ENCODE results near the gene MYLK.

The MYLK gene

DNA sequence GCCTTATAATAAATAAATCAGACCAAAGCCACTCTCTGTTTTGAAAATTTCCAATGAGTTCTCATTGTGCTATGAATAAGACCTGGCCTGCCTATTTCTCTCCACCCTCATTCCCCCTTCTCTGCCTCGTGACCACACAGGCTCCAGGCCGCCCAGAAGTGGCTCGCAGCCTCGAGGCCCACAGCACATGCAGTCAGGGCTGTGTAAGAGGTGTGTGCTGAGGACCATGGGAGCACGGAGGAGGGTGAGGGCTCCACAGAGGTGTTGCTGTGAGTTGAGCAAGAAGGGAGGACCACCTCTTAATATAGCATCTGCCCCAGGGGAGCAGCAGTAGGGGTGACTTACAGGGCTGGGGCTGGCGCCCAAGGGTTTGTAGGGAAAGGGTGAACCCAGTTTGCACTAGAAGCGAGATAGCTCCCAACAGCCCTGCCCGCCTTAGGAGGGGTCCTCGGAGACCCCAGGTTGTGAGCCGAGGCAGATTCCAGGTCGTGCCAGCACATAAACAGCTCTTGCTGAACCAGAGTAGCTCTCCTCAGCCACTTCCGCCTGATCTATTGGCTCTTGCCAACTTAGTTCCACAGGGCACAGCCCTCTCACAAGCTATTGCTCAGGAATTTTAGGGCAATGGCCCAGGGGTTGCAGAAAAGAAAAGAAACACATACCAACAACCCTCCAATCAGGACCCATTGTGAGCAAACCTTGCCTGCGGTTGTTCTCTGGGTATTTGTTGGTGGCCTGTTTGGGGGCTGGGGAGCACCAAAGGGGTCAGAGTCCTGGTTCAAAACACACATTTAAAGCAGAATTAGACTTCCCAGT lies 117.7 kb downstream of the MYLK start:
- Histone ChIP-seq H3K4me3 (ENCODE audit: low read depth, low read length) (no peak overlapping the region), H3K9ac (ENCODE audit: low read depth, low read length) (no peak overlapping the region), H3K36me3 (ENCODE audit: control insufficient read depth, insufficient read depth, low read length) (no peaks in the 10 kb centered on the region), H3K9me3 (ENCODE audit: control insufficient read depth, insufficient read depth, low read length) (no peaks in the 10 kb centered on the region), H3K4me1 (ENCODE audit: control insufficient read depth, insufficient read depth, low read length) (no peaks in the 10 kb centered on the region), H3K27me3 (ENCODE audit: control insufficient read depth, insufficient read depth, low read length) (no peaks in the 10 kb centered on the region)

DNA sequence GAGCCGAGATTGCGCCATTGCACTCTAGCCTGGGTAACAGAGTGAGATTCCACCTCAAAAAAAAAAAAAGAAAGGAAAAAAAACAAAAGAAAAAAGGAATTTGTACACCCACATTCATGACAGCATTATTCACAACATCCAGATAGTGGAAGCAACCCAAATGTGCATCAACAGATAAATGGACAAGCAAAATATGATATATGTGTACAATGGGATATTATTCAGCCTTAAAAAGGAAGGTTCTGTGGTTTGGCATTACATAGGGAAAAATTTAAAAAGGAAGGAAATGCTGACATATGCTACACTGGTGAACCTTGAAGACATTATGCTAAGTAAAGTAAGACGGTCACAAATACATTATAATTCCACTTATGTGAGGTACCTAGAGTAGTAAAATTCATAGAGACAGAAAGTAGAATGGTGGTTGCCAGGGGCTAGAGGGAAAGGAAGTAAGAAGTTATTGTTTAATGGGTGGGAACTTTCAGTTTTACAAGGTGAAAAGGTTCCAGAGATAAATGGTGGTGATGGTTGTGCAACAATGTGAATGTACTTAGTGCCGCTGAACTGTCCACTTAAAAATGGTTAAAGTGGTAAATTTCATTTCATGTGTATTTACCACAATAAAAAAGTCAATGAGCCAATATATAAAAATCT lies 118.5 kb downstream of the MYLK start:
- no peaks in the 10 kb centered on the region for H3K27me3 ChIP-seq (ENCODE audit: control insufficient read depth, insufficient read depth, low read length)
- H3K36me3 ChIP-seq (ENCODE audit: control insufficient read depth, insufficient read depth, low read length): no peaks in the 10 kb centered on the region
- no peaks in the 10 kb centered on the region for H3K4me1 ChIP-seq (ENCODE audit: control insufficient read depth, insufficient read depth, low read length)
- H3K4me3 ChIP-seq (ENCODE audit: low read depth, low read length): no peak overlapping the region
- H3K9ac ChIP-seq (ENCODE audit: low read depth, low read length): no peak overlapping the region
- no peaks in the 10 kb centered on the region for H3K9me3 ChIP-seq (ENCODE audit: control insufficient read depth, insufficient read depth, low read length)

DNA sequence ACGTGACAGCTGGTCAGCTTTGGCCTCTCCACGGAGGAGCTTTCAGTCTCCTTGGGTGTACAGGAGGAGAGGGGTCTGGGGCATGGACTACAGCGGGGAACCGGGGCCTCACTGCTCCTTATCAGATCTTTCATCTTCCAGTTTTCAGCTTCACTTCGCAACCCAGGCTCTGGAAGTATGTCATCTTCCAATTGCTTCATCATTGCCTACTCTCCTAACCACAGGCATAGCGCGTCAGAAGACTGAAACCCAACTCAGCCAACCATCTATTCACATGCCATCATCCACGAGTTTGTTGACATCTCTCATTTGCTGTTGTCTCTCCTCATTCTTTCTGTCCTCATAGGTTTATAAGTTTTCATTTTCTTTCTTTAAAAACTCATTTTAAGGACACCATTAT lies 119.5 kb downstream of the MYLK start:
- no peaks in the 10 kb centered on the region for H3K4me1 ChIP-seq (ENCODE audit: control insufficient read depth, insufficient read depth, low read length)
- no peaks in the 10 kb centered on the region for H3K36me3 ChIP-seq (ENCODE audit: control insufficient read depth, insufficient read depth, low read length)
- no peak overlapping the region for H3K9ac ChIP-seq (ENCODE audit: low read depth, low read length)
- H3K9me3 ChIP-seq (ENCODE audit: control insufficient read depth, insufficient read depth, low read length): no peaks in the 10 kb centered on the region
- H3K27me3 ChIP-seq (ENCODE audit: control insufficient read depth, insufficient read depth, low read length): no peaks in the 10 kb centered on the region
- H3K4me3 ChIP-seq (ENCODE audit: low read depth, low read length): no peak overlapping the region

DNA sequence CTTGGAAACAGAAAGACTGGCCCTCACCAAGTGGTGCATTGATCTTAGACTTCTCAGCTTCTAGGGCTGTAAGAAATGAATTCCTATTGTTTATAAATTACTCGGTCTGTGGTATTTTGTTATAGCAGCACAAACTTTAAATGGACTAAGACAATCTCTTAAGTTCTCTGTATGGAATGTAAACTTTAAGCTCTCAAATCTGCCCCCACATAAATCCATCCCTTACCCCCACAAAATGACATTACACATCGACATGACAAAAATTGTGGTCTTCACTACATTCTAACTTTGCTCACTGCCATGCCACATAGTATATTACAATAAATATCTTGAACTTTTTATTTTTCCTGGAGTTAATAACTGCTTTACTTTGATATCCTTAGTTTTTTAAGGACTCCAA lies 121.3 kb downstream of the MYLK start:
- Histone ChIP-seq H3K4me1 (ENCODE audit: control insufficient read depth, insufficient read depth, low read length) (no peaks in the 10 kb centered on the region), H3K9me3 (ENCODE audit: control insufficient read depth, insufficient read depth, low read length) (no peaks in the 10 kb centered on the region), H3K9ac (ENCODE audit: low read depth, low read length) (no peak overlapping the region)

DNA sequence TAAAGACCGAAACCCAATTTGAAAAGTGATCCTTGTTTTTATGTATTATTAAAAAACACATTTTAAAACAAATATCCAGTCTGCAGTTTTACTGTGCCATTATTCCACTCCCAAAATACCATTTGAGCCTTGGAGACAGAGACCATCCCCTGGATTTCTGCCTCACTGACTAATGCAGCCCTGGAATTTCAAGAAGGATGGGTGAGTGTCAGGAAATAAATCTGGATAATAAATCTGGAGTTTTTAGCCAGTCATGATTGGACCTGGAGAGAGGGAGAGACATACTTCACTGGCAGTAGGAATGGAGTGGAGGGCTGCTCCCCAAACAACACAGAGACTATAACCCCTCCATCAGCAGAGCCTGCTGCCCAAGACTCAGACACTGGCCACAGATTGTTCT lies 123.3 kb downstream of the MYLK start:
- Histone ChIP-seq H3K9me3 (ENCODE audit: control insufficient read depth, insufficient read depth, low read length) (no peaks in the 10 kb centered on the region), H3K27me3 (ENCODE audit: control insufficient read depth, insufficient read depth, low read length) (no peaks in the 10 kb centered on the region), H3K4me1 (ENCODE audit: control insufficient read depth, insufficient read depth, low read length) (no peaks in the 10 kb centered on the region), H3K9ac (ENCODE audit: low read depth, low read length) (no peak overlapping the region), H3K4me3 (ENCODE audit: low read depth, low read length) (no peak overlapping the region), H3K36me3 (ENCODE audit: control insufficient read depth, insufficient read depth, low read length) (no peaks in the 10 kb centered on the region)

More for the DNA sequence above, 121.3 kb downstream of the MYLK start:
- no peak overlapping the region for H3K4me3 ChIP-seq (ENCODE audit: low read depth, low read length)
- H3K27me3 ChIP-seq (ENCODE audit: control insufficient read depth, insufficient read depth, low read length): no peaks in the 10 kb centered on the region
- no peaks in the 10 kb centered on the region for H3K36me3 ChIP-seq (ENCODE audit: control insufficient read depth, insufficient read depth, low read length)

DNA sequence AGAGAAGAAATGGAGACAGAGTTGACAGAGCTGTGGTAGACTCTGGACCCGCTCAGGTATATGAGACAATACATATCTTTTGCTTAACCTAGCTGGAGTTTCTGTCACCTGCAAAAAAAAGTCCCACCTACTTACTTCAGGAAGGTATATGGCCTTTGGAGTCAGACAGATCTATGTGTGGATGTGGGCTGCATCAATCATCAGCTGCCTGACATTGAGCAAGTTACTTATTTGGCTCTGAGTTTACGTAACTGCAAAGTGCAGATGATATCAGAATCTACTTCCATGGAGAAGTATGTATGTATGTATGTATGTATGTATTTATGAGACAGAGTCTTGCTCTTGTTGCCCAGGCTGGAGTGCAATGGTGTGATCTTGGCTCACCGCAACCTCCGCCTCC lies 124.3 kb downstream of the MYLK start:
- no peaks in the 10 kb centered on the region for H3K4me1 ChIP-seq (ENCODE audit: control insufficient read depth, insufficient read depth, low read length)
- H3K27me3 ChIP-seq (ENCODE audit: control insufficient read depth, insufficient read depth, low read length): no peaks in the 10 kb centered on the region
- no peak overlapping the region for H3K9ac ChIP-seq (ENCODE audit: low read depth, low read length)
- no peaks in the 10 kb centered on the region for H3K36me3 ChIP-seq (ENCODE audit: control insufficient read depth, insufficient read depth, low read length)
- H3K9me3 ChIP-seq (ENCODE audit: control insufficient read depth, insufficient read depth, low read length): no peaks in the 10 kb centered on the region
- no peak overlapping the region for H3K4me3 ChIP-seq (ENCODE audit: low read depth, low read length)

DNA sequence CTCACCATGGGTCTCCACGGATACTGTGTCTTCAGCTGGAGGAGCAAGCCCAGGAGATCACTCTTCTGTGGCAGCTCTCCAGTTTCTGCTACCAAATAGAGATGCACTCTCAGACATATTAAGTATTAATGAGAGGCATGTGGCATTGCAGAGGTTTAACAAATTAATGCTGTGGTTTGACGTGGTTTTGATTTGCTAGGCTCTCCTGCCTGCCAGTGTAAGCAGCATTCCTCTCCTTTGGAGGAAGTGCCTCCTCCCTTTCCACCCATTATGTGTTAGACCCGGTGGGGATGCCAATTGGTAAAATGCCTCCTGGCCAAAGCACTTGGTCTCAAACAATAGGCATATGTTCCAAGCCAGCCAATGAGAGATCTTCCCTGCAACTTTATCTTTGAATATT lies 124.8 kb downstream of the MYLK start:
- H3K4me3 ChIP-seq (ENCODE audit: low read depth, low read length): no peak overlapping the region
- no peaks in the 10 kb centered on the region for H3K4me1 ChIP-seq (ENCODE audit: control insufficient read depth, insufficient read depth, low read length)
- no peaks in the 10 kb centered on the region for H3K27me3 ChIP-seq (ENCODE audit: control insufficient read depth, insufficient read depth, low read length)
- no peaks in the 10 kb centered on the region for H3K36me3 ChIP-seq (ENCODE audit: control insufficient read depth, insufficient read depth, low read length)
- no peak overlapping the region for H3K9ac ChIP-seq (ENCODE audit: low read depth, low read length)
- H3K9me3 ChIP-seq (ENCODE audit: control insufficient read depth, insufficient read depth, low read length): no peaks in the 10 kb centered on the region

DNA sequence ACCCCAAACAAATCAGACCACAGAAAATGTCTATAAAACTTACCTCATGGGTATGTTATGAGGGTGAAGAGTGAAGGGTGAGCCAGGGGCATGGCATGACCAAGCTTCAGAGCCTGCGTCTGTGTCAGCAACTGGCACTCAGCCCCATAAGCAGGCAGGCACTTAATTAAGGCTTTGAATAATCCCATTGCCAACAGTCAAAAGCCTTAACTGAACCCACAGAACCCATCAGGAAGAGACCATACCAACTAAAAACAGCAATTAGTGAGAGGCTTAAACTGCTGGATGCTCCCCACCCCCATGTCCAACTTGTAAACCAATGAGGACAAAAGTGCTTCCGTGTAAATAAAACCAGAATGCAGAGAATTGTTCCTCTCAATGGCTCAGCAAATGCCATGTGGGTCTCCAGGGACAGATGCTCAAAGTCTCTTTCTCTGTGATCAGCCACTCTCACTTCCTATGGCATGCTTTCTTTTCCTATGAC lies 126.0 kb downstream of the MYLK start:
- no peaks in the 10 kb centered on the region for H3K27me3 ChIP-seq (ENCODE audit: control insufficient read depth, insufficient read depth, low read length)
- no peaks in the 10 kb centered on the region for H3K4me1 ChIP-seq (ENCODE audit: control insufficient read depth, insufficient read depth, low read length)
- H3K36me3 ChIP-seq (ENCODE audit: control insufficient read depth, insufficient read depth, low read length): no peaks in the 10 kb centered on the region
- H3K9ac ChIP-seq (ENCODE audit: low read depth, low read length): no peak overlapping the region
- H3K4me3 ChIP-seq (ENCODE audit: low read depth, low read length): no peak overlapping the region
- no peaks in the 10 kb centered on the region for H3K9me3 ChIP-seq (ENCODE audit: control insufficient read depth, insufficient read depth, low read length)

DNA sequence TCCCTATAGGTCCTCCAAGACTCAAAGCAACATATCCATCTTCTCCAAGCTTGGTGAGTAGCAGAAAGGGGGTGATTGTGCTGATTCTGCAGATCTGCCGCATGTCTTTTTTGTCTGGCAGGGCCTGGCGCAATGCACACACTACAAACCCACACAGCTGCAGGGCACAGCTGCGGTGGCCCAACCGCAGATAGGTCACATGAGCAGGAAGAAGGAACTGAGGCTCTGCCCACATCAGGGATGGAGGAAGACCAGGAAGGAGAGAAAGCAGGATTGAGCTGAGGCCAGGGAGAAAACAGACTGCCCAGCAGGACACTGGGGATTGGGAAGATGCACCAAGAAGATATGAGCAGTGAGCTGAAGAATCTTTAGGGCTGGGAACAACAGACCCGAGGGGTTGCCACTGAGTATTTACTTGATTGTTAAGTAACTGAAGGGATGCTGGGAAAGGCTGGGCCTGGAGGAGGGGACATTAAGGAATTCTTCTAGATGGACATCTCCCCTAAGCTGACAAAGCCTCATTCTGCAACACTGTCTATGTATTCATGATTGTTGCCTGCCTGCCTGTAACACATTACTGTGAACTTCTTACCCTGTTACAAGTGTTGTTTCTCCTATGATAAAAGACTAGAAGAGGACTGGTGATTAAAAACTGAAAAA lies 126.7 kb downstream of the MYLK start:
- H3K9me3 ChIP-seq (ENCODE audit: control insufficient read depth, insufficient read depth, low read length): no peaks in the 10 kb centered on the region
- H3K9ac ChIP-seq (ENCODE audit: low read depth, low read length): no peak overlapping the region
- H3K27me3 ChIP-seq (ENCODE audit: control insufficient read depth, insufficient read depth, low read length): no peaks in the 10 kb centered on the region
- no peaks in the 10 kb centered on the region for H3K4me1 ChIP-seq (ENCODE audit: control insufficient read depth, insufficient read depth, low read length)
- no peaks in the 10 kb centered on the region for H3K36me3 ChIP-seq (ENCODE audit: control insufficient read depth, insufficient read depth, low read length)
- no peak overlapping the region for H3K4me3 ChIP-seq (ENCODE audit: low read depth, low read length)

DNA sequence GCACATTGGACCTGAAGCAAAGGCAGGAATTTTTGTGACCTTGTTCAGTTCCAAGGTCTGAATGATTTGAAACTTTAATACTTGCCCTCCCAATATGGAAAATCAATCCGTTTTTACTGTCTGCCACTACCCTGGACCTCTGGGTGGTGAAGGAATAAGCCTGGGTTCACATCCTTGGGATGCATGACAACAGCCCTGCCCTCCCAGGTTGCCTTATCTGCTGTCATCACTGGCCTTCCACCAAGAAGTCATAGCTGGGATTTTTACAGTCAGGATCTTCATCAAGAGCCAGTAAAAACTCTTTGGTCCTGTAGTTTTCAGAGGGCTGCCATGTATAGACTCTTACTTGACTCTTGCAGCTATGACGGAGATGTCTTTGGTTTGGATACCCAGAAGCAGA lies 128.6 kb downstream of the MYLK start:
- H3K27me3 ChIP-seq (ENCODE audit: control insufficient read depth, insufficient read depth, low read length): no peaks in the 10 kb centered on the region
- H3K36me3 ChIP-seq (ENCODE audit: control insufficient read depth, insufficient read depth, low read length): no peaks in the 10 kb centered on the region
- H3K4me3 ChIP-seq (ENCODE audit: low read depth, low read length): no peak overlapping the region
- no peaks in the 10 kb centered on the region for H3K4me1 ChIP-seq (ENCODE audit: control insufficient read depth, insufficient read depth, low read length)
- H3K9me3 ChIP-seq (ENCODE audit: control insufficient read depth, insufficient read depth, low read length): no peaks in the 10 kb centered on the region
- H3K9ac ChIP-seq (ENCODE audit: low read depth, low read length): no peak overlapping the region

DNA sequence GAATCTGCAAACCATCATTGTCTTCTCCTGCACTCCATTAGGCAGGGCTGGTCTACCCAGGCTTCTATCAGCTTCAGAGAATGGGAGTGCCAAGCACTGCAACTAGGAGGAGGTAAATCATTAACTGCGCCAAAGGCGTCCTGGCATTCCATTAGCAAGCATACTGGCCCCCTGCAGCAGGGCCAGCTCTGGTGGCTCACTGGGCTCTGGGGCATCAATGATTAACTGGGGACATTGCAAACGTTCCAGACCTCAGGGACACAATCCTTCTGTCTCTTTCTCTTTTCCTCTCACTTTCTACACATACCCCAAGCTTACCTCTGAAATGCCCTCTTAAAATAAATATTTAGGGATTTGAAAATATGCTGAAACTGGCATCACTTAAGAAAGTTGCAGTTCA lies 129.0 kb downstream of the MYLK start:
- H3K9ac ChIP-seq (ENCODE audit: low read depth, low read length): no peak overlapping the region
- H3K36me3 ChIP-seq (ENCODE audit: control insufficient read depth, insufficient read depth, low read length): no peaks in the 10 kb centered on the region
- H3K27me3 ChIP-seq (ENCODE audit: control insufficient read depth, insufficient read depth, low read length): no peaks in the 10 kb centered on the region
- no peaks in the 10 kb centered on the region for H3K9me3 ChIP-seq (ENCODE audit: control insufficient read depth, insufficient read depth, low read length)
- H3K4me1 ChIP-seq (ENCODE audit: control insufficient read depth, insufficient read depth, low read length): no peaks in the 10 kb centered on the region
- no peak overlapping the region for H3K4me3 ChIP-seq (ENCODE audit: low read depth, low read length)

DNA sequence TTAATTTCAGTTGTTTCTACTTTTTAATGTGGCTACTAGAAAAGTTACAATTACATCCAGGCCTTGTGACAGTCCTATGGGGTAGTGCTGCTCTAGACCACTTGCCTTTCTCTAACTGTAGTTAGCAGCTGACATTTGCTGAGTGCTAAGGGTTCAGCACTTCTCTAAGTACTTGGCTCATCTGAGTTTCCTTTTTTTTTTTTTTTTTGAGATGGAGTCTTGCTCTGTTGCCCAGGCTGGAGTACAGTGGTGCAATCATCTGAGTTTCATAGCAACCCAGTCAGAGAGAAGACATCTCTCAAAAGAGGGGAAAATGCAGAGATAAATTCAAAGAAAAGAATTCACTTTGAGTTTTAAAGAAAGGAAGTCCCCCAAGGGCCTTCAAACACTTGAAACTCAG lies 130.8 kb downstream of the MYLK start:
- no peaks in the 10 kb centered on the region for H3K4me1 ChIP-seq (ENCODE audit: control insufficient read depth, insufficient read depth, low read length)
- H3K9me3 ChIP-seq (ENCODE audit: control insufficient read depth, insufficient read depth, low read length): no peaks in the 10 kb centered on the region
- H3K36me3 ChIP-seq (ENCODE audit: control insufficient read depth, insufficient read depth, low read length): no peaks in the 10 kb centered on the region
- no peaks in the 10 kb centered on the region for H3K27me3 ChIP-seq (ENCODE audit: control insufficient read depth, insufficient read depth, low read length)
- H3K4me3 ChIP-seq (ENCODE audit: low read depth, low read length): no peak overlapping the region
- no peak overlapping the region for H3K9ac ChIP-seq (ENCODE audit: low read depth, low read length)
